Measurements from ENCODE around the gene ZCCHC10.

DNA sequence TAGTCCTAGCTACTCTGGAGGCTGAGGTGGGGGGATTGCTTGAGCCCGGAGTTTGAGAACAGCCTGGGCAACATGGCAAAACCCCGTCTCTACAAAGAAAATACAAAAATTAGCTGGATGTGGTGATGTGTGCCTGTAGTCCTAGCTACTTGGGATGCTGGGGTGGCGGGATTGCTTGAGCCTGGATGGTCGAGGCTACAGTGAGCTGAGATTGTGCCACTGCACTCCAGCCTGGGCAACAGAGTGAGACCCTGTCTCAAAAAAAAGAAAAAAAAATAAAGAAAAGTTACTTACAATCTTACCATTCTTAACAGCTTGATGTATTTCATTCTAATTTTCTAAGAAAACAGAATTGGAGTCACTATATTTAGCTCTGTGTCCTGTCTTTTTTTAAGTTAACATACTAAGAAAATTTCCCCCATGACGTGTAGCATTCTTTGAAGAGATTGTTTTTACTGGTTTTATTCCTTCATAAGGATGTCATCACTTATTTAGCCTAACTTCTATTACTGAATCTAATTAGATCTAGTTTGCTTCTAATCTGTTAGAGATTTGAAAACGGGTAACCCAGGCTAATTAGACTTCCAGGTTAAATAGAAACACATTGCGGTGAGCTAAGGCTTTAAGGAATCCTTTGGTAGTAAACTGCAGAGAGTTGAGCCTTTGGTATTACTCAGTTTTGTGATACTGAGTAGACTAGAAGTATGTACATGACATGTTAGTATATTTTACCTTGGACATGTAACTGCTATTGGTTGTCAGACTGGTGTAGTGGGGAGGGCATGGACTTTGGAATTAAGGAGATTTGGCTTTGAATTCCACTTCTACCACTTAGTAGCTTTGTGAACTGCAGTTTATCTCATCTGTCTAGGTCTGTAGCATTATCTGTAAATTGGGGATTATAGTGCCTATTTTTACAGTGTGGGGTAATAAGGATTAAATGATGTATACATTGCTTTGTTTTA is 49.5 kb upstream of the ZCCHC10 start:
- TF ChIP-seq CTCF (IDR thresholded peaks at IDR 0.05) (no peak), ZFX (IDR thresholded peaks at IDR 0.05; ENCODE audit: borderline replicate concordance) (no peak)
